Measurements from ENCODE around the gene JAKMIP3.

Gene JAKMIP3

DNA sequence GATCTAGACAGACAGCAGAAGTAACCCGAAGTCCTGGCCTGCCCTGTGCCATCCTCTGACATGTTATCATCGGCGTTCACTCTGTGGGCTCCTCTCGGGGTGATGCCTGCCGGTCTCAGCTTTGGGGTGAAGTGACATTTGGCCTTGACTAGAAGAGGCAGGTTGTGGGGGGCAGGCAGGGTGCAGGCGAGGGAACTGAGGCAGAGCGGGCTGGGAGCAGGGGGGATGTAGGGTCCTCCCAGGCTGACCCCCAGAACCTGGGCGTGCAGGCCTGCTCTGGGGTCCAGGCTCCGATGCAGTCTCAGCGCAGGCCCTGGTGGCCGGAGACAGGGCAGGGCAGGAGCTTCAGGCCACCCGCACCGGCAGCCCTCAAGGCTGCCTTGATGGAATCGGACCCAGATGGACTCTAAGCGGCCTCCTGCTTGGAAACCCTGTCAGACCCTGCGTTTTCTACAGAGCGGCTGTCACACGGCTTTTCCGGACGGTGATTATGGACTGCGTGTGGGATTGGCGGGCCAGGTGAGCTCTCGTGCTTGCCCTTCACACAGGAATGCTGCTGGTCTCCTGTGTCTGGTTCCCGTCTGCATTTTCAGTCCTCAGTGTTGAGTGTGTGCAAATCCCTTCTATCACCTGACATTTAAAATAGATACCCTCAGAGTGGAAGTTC lies 842 bp upstream of the JAKMIP3 start:
- TF ChIP-seq BACH2 (CRISPR knock-in tag; IDR thresholded peaks at IDR 0.05; ENCODE audit: borderline replicate concordance) (no peak), CSDC2 (CRISPR knock-in tag; IDR thresholded peaks at IDR 0.05) (no peak)
- ATAC-seq = no peak

DNA sequence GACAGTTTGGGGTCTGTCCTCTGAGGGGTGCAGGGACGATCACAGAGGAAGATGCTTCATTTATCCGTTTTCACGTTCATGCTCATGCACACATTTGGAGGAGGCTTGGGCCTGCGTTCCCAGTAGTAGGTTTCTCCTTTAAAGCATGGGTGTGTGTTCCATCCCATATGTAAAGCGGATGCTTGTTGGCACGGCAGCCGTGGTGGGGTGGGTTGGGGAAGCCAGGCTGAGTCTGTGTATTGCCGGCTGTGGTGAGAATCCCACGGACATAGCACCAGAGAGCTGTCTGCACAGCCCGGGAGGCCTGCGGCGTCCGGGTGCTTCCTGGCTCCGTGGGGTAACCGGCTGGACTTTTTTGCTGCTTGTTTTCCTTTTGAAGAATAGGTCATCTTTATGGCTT lies 440 bp downstream of the JAKMIP3 start:
- TF ChIP-seq, protein P1, sequence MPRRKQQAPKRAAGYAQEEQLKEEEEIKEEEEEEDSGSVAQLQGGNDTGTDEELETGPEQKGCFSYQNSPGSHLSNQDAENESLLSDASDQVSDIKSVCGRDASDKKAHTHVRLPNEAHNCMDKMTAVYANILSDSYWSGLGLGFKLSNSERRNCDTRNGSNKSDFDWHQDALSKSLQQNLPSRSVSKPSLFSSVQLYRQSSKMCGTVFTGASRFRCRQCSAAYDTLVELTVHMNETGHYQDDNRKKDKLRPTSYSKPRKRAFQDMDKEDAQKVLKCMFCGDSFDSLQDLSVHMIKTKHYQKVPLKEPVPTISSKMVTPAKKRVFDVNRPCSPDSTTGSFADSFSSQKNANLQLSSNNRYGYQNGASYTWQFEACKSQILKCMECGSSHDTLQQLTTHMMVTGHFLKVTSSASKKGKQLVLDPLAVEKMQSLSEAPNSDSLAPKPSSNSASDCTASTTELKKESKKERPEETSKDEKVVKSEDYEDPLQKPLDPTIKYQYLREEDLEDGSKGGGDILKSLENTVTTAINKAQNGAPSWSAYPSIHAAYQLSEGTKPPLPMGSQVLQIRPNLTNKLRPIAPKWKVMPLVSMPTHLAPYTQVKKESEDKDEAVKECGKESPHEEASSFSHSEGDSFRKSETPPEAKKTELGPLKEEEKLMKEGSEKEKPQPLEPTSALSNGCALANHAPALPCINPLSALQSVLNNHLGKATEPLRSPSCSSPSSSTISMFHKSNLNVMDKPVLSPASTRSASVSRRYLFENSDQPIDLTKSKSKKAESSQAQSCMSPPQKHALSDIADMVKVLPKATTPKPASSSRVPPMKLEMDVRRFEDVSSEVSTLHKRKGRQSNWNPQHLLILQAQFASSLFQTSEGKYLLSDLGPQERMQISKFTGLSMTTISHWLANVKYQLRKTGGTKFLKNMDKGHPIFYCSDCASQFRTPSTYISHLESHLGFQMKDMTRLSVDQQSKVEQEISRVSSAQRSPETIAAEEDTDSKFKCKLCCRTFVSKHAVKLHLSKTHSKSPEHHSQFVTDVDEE (CRISPR knock-in tag; IDR thresholded peaks at IDR 0.05) = no peak
- TF ChIP-seq, protein P2, sequence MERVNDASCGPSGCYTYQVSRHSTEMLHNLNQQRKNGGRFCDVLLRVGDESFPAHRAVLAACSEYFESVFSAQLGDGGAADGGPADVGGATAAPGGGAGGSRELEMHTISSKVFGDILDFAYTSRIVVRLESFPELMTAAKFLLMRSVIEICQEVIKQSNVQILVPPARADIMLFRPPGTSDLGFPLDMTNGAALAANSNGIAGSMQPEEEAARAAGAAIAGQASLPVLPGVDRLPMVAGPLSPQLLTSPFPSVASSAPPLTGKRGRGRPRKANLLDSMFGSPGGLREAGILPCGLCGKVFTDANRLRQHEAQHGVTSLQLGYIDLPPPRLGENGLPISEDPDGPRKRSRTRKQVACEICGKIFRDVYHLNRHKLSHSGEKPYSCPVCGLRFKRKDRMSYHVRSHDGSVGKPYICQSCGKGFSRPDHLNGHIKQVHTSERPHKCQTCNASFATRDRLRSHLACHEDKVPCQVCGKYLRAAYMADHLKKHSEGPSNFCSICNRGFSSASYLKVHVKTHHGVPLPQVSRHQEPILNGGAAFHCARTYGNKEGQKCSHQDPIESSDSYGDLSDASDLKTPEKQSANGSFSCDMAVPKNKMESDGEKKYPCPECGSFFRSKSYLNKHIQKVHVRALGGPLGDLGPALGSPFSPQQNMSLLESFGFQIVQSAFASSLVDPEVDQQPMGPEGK (CRISPR knock-in tag; IDR thresholded peaks at IDR 0.05; ENCODE audit: borderline replicate concordance) = no peak
- no peak for ATAC-seq

DNA sequence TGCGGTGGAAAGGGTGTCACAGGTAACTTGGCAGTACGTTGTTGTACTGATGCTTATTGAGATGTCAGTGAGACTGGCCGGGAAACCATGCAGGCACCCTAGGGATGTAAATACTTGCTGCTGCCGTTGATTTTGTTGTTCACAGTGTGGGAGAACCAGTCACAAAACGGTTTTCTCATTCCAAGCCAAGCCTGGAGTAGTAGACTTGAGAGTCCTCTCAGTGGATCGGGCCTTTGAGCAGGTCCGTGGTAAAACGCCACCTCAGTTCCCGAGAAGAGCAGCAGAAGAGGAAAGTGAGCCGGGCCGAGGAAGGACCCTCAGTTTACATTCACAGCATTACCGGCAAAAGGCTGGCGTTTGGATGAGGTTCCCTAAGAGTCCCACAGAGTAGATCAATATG lies 1.1 kb downstream of the JAKMIP3 start:
- ATAC-seq = no peak
- TF ChIP-seq TCF4 (CRISPR knock-in tag; IDR thresholded peaks at IDR 0.05; ENCODE audit: borderline replicate concordance) = no peak
- no peak for TF ChIP-seq ZC3H10 (CRISPR knock-in tag; IDR thresholded peaks at IDR 0.05)
- no peak for TF ChIP-seq TOX (CRISPR knock-in tag; IDR thresholded peaks at IDR 0.05; ENCODE audit: borderline replicate concordance)
- TF ChIP-seq ZFP30 (CRISPR knock-in tag; IDR thresholded peaks at IDR 0.05) = no peak
- no peak for TF ChIP-seq BACH2 (CRISPR knock-in tag; IDR thresholded peaks at IDR 0.05; ENCODE audit: borderline replicate concordance)
- TF ChIP-seq ZNF70 (CRISPR knock-in tag; IDR thresholded peaks at IDR 0.05) = no peak
- no peak for TF ChIP-seq ARNTL (CRISPR knock-in tag; IDR thresholded peaks at IDR 0.05; ENCODE audit: borderline replicate concordance, low read depth)
- TF ChIP-seq, protein P3, sequence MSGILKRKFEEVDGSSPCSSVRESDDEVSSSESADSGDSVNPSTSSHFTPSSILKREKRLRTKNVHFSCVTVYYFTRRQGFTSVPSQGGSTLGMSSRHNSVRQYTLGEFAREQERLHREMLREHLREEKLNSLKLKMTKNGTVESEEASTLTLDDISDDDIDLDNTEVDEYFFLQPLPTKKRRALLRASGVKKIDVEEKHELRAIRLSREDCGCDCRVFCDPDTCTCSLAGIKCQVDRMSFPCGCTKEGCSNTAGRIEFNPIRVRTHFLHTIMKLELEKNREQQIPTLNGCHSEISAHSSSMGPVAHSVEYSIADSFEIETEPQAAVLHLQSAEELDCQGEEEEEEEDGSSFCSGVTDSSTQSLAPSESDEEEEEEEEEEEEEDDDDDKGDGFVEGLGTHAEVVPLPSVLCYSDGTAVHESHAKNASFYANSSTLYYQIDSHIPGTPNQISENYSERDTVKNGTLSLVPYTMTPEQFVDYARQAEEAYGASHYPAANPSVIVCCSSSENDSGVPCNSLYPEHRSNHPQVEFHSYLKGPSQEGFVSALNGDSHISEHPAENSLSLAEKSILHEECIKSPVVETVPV (CRISPR knock-in tag; IDR thresholded peaks at IDR 0.05) = no peak
- TF ChIP-seq CSDC2 (CRISPR knock-in tag; IDR thresholded peaks at IDR 0.05) = no peak
- no peak for TF ChIP-seq OSR1 (CRISPR knock-in tag; IDR thresholded peaks at IDR 0.05)
- no peak for TF ChIP-seq ZNF565 (CRISPR knock-in tag; conservative IDR thresholded peaks at IDR 0.05; ENCODE audit: low read depth)
- TF ChIP-seq, protein P4, sequence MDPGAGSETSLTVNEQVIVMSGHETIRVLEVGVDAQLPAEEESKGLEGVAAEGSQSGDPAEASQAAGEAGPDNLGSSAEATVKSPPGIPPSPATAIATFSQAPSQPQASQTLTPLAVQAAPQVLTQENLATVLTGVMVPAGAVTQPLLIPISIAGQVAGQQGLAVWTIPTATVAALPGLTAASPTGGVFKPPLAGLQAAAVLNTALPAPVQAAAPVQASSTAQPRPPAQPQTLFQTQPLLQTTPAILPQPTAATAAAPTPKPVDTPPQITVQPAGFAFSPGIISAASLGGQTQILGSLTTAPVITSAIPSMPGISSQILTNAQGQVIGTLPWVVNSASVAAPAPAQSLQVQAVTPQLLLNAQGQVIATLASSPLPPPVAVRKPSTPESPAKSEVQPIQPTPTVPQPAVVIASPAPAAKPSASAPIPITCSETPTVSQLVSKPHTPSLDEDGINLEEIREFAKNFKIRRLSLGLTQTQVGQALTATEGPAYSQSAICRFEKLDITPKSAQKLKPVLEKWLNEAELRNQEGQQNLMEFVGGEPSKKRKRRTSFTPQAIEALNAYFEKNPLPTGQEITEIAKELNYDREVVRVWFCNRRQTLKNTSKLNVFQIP (CRISPR knock-in tag; IDR thresholded peaks at IDR 0.05; ENCODE audit: borderline replicate concordance, low read depth) = no peak

DNA sequence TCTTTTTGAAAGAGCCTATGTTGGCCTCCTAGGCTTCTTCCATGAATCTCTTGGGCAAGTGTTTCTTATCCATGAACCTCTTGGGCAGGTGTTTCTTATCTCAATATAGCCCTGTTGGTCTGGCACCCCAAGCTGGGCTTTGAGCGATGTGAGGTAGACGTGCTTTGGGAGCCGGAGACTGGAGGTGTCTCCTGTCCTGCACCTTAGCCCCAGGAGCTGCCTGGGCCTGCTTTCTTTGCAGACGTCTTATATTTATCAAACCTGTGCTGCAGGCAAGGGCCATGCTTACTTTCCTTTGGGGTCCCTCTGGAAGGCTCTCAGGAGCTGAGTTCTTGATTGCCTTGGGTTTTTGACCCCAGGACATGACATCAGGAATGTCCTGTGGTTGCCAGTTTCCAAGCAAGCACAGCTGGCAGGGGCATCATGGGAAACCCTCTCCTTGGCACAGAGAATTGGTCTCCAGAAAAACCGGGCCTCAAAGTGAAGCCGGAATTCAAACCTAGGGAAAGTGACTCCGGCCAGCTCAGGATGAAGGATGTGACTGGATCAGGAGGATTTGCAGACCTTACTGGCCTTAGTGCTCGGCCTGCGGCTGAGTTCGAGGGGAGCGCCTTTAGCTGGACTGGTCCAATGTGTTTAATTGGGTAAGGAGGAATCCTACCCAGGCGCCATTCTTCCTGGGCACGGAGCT lies 2.8 kb downstream of the JAKMIP3 start:
- TF ChIP-seq, protein P5, sequence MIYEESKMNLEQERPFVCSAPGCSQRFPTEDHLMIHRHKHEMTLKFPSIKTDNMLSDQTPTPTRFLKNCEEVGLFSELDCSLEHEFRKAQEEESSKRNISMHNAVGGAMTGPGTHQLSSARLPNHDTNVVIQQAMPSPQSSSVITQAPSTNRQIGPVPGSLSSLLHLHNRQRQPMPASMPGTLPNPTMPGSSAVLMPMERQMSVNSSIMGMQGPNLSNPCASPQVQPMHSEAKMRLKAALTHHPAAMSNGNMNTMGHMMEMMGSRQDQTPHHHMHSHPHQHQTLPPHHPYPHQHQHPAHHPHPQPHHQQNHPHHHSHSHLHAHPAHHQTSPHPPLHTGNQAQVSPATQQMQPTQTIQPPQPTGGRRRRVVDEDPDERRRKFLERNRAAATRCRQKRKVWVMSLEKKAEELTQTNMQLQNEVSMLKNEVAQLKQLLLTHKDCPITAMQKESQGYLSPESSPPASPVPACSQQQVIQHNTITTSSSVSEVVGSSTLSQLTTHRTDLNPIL (CRISPR knock-in tag; IDR thresholded peaks at IDR 0.05; ENCODE audit: low read depth) = no peak
- TF ChIP-seq ESRRG (CRISPR knock-in tag; IDR thresholded peaks at IDR 0.05) (no peak), ZC3H10 (CRISPR knock-in tag; IDR thresholded peaks at IDR 0.05) (no peak), ZFP30 (CRISPR knock-in tag; IDR thresholded peaks at IDR 0.05) (no peak), GLIS3 (CRISPR knock-in tag; IDR thresholded peaks at IDR 0.05) (no peak), ZNF70 (CRISPR knock-in tag; IDR thresholded peaks at IDR 0.05) (no peak), PPARA (CRISPR knock-in tag; IDR thresholded peaks at IDR 0.05; ENCODE audit: borderline replicate concordance) (no peak), CSDC2 (CRISPR knock-in tag; IDR thresholded peaks at IDR 0.05) (no peak), ARNTL (CRISPR knock-in tag; IDR thresholded peaks at IDR 0.05; ENCODE audit: borderline replicate concordance, low read depth) (no peak), RARB (CRISPR knock-in tag; IDR thresholded peaks at IDR 0.05) (no peak), SNAI2 (CRISPR knock-in tag; IDR thresholded peaks at IDR 0.05) (no peak), BACH2 (CRISPR knock-in tag; IDR thresholded peaks at IDR 0.05; ENCODE audit: borderline replicate concordance) (no peak), TCF4 (CRISPR knock-in tag; IDR thresholded peaks at IDR 0.05; ENCODE audit: borderline replicate concordance) (no peak), TOX (CRISPR knock-in tag; IDR thresholded peaks at IDR 0.05; ENCODE audit: borderline replicate concordance) (no peak)
- TF ChIP-seq, protein P4 (CRISPR knock-in tag; IDR thresholded peaks at IDR 0.05; ENCODE audit: borderline replicate concordance, low read depth) = no peak
- no peak for ATAC-seq

All from SK-N-SH treated with all-trans-retinoic acid at 6 μM for 48 hours (cell line).